Measurements from ENCODE around the gene AFDN. TPM values are rescaled to one million over a fixed set of nuclear protein-coding genes. Genes with fewer than 3 reads are reported as not detected.

AFDN gene
- total RNA-seq, 1 donor from 2014 or later: 166 TPM

- no peak for DNase-seq
These were observed 7.1 kb upstream of the AFDN start for GRCh38 chr6:167819576-167819975.

GRCh38 chr6:167820681-167821080, 6.0 kb upstream of the AFDN start:
- DNase-seq: no peak

DNA sequence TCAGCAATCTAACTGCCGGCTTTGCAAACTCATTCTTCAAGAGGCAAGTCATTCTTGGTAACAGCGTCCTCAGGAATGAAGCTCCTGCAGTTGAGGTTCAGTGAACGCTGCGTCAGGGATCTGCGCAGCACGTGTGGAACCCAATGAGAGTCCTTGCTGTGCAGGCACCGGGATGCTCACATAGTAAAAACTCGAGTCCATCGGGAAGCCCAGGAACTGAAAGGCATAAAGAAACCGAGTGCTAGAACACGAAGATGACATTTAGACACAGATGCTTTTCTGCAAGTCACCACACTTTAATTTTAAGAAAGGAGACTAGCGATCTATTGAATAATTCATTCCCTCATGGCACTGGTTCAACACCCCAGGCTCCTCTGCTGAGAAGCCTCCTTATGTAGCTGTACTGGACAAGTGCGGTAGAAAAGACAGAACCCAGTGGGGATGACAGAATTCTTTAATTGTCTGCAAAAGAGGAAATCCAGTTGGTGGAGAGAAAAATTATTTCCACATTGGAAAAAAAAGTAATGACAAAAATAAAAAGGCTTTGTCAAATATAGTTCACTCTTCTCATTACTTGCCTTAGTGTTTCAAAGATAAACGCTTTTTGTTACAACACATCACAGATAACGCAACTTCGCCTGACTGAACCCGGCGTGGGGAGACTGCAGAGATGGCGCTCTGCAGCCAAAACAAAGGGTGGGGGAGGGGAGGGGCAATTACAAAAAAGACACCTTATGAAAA, 1.9 kb upstream of the AFDN start:
- no peak for DNase-seq

DNA sequence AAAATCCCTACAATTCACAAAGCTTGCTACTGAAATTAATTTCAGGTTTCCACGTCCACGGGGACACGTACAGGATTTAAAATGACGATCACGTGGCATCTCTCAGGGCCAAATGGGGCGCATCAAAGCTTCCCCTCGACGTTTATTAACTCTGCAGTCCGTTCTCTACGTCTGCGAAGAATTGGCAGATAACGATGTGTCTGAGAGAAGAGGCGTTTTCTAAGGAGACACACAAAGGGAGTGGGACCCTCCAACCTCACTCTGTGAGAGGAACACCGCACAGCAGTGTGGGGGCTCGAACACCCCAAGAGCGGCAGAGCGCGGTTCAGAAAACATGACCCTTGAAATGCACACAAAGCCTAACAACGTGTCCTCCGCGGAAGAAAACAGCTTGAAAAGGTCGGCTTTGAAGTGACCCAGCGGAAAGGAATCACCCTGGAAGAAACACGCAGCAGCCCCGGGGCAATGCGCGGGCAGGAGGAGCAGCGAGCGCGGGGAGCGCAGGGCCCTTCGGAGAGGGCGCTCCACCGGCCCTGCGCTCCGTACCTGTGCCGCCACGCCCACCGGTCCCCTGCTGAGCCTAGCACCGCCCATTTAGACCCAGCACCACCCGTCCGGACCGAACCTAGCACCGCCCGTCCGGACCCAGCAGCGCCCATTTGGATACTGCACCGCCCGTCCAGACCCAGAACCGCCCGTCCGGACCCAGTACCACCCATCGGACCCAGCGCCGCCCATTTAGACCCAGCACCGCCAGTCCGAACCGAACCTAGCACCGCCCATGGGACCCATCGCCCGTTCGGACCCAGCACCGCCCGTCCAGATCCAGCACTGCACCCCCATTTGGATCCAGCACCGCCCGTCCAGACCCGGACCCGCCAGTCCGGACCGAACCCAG, 1.1 kb upstream of the AFDN start:
- DNase-seq: peak; percentile 49

- DNase-seq: peak; percentile 69
These were observed 348 bp upstream of the AFDN start for GRCh38 chr6:167826230-167826895.

- DNase-seq: peak; percentile 72
These were observed 1.0 kb downstream of the AFDN start for GRCh38 chr6:167827583-167828324.

GRCh38 chr6:167828325-167828956, 1.7 kb downstream of the AFDN start:
- peak; percentile 33 for DNase-seq

- DNase-seq: no peak
These were observed 2.8 kb downstream of the AFDN start for GRCh38 chr6:167829513-167829912.

DNA sequence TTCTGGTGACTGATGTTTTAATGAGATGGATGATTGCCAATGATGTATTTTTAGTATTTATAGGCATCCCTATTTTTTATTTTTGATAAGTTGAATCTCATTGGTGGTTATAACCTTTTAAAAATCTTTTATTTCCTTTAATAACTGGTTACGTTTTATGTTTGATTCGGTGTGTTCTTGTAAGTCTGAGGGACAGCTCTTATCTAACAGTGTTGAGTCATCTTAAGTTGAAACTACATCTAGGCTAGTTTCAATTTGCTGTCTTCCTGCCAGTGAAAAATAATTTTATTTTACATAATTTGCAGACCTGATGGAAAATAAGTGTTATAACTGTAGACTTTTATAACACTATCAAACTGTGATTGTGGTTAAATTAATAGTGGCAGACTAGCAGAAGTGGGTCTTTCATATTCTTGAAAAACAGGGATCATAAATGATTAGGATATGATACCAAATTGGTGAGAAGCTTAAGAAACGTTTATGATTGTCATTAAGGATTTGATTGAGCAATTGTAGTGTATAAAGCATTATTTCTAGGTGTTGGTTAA, 4.6 kb downstream of the AFDN start:
- DNase-seq: no peak

GRCh38 chr6:167832497-167833395, 6.0 kb downstream of the AFDN start:
- DNase-seq: no peak

- no peak for DNase-seq
These were observed 6.7 kb downstream of the AFDN start for GRCh38 chr6:167833396-167833763.

DNA sequence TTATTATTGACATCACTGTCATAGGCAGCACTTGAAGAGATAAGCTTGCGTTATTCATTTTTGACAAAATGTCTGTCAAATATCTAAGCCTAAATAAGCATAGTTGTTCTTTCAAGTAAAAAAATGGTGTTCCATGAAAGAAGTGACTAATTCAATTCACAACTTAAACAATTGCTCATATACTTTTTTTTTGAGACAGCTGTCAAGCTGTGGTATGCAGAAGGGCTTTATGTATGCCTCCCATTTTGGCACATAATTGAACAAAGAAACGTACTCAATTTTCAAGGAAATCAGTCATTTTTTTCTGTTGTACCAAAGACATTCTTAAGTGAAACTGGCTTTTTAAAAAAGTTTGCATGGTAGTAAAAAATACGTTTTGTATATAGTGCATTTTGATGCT, 8.5 kb downstream of the AFDN start:
- DNase-seq: no peak

GRCh38 chr6:167836721-167837120, 10.0 kb downstream of the AFDN start:
- no peak for DNase-seq

DNA sequence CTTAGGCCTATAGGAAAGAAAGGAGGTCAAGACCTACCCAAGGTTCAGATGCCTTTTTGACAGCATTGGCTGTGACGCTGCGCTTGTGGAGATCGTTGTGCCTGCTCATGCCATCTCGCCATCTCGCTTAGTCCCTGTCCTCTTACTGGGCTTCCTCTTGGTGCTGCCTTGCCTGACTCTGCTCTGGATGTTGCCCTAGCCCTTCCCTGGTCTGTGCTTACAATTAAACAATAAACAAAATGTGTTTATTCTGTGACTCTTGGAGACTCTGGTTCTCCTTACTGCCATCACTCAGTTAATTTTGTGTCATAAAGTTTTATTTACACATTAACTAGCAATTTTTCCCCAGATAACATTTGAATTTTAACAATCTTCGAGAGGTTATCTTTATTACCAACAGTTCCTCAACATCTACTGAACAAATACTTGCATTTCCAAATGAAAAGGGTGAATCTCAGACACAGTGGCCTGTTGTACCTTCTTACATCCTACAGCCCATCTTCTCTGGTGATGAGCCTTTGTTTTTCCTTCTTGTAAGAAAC, 11.6 kb downstream of the AFDN start:
- no peak for DNase-seq

- DNase-seq: no peak
These were observed 12.6 kb downstream of the AFDN start for GRCh38 chr6:167839343-167839742.

GRCh38 chr6:167839755-167840154, 13.0 kb downstream of the AFDN start:
- no peak for DNase-seq

GRCh38 chr6:167840160-167840525, 13.4 kb downstream of the AFDN start:
- DNase-seq: no peak

GRCh38 chr6:167840526-167841179, 13.9 kb downstream of the AFDN start:
- DNase-seq: no peak

- DNase-seq: no peak
These were observed 15.3 kb downstream of the AFDN start for GRCh38 chr6:167841981-167842380.

DNA sequence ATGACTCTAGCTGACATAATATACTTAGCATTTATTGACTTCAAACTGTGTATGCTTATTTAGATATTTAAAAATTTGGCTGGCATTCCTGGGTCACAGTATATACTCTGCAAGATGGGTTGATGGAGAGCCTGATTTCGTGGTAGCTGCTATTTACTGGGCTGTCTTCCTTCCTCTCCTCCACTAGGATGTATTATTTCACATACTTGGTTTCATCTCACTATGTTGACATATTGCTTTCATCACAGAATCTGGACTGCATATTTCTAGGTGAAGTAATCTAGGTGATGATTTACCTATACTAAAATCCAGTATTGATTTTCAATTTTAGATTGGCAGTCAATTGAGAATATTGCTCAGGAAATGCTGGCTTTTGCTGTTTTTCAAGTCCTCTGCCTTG, 15.7 kb downstream of the AFDN start:
- no peak for DNase-seq

Measured in dermis blood vessel endothelial cell (primary cell).